Stimulated activated CD4-positive, alpha-beta T cell treated with anti-CD3 and anti-CD28 coated beads, Interleukin-4, amount 100 ng/mL, for 24 hours (primary cell): ENCODE measurements around the gene PCDHA4.
"Not testable (repeated sequence)": the region's sequence is repeated elsewhere in the genome, so short reads cannot be mapped to it uniquely, and the experiment has no call there.

ENCODE experiments used
- DNase-seq: peaks from one replicate; pipeline ENCODE4 v3.0.0-alpha.2; 2020

PCDHA4 gene

GRCh38 chr5:140806834-140807775 is at the start of gene PCDHA4:
PCDHA4 (plus strand) TSS chr5:140807068.
- no peak for DNase-seq

GRCh38 chr5:140764177-140764973 is 42.5 kb upstream of the PCDHA4 start:
- no peak for DNase-seq

- DNase-seq = no peak
Observed at GRCh38 chr5:140767444-140767843, 39.4 kb upstream of the PCDHA4 start.

GRCh38 chr5:140780512-140780911 is 26.4 kb upstream of the PCDHA4 start:
- no peak for DNase-seq

- no peak for DNase-seq
Observed at GRCh38 chr5:140785905-140786686, 20.8 kb upstream of the PCDHA4 start, which contains the start of gene PCDHA1. PCDHA1 (plus strand) TSS chr5:140786140.

- not testable (repeated sequence) for DNase-seq
Observed at GRCh38 chr5:140787422-140787821, 19.4 kb upstream of the PCDHA4 start.

- not testable (repeated sequence) for DNase-seq
Observed at GRCh38 chr5:140787849-140788504, 18.9 kb upstream of the PCDHA4 start.

- no peak for DNase-seq
Observed at GRCh38 chr5:140791089-140791488, 15.8 kb upstream of the PCDHA4 start.

GRCh38 chr5:140794595-140795258 is 12.1 kb upstream of the PCDHA4 start, which contains the start of gene PCDHA2:
PCDHA2 (plus strand) TSS chr5:140794852.
- DNase-seq = no peak

- no peak for DNase-seq
Observed at GRCh38 chr5:140795259-140795641, 11.6 kb upstream of the PCDHA4 start.

- DNase-seq = not testable (repeated sequence)
Observed at GRCh38 chr5:140796072-140796717, 10.7 kb upstream of the PCDHA4 start.

GRCh38 chr5:140796718-140797095 is 10.2 kb upstream of the PCDHA4 start:
- DNase-seq = no peak

GRCh38 chr5:140800816-140801493 is 5.9 kb upstream of the PCDHA4 start, which contains the start of gene PCDHA3:
PCDHA3 (plus strand) TSS chr5:140801057.
- no peak for DNase-seq

GRCh38 chr5:140801494-140801841 is 5.4 kb upstream of the PCDHA4 start:
- DNase-seq = no peak

- not testable (repeated sequence) for DNase-seq
Observed at GRCh38 chr5:140802381-140802780, 4.5 kb upstream of the PCDHA4 start.

GRCh38 chr5:140802781-140803271 is 4.0 kb upstream of the PCDHA4 start:
- no peak for DNase-seq

- not testable (repeated sequence) for DNase-seq
Observed at GRCh38 chr5:140808241-140808888, 1.5 kb downstream of the PCDHA4 start.

- no peak for DNase-seq
Observed at GRCh38 chr5:140808889-140809291, 2.0 kb downstream of the PCDHA4 start.

GRCh38 chr5:140821375-140822280 is 14.8 kb downstream of the PCDHA4 start, which contains the start of gene PCDHA5:
PCDHA5 (plus strand) TSS chr5:140821613.
- no peak for DNase-seq
